OCI-LY1 (cell line): ENCODE measurements around the gene SLC5A1.

ENCODE experiments used
- H2AFZ ChIP-seq: fragments of 200-600 bp; sonication (generic), shearing (Covaris generic); 2 replicates; pipeline ENCODE4 v1.6.0; 2014; ENCODE audit warnings: antibody characterized with exemption, mild to moderate bottlenecking, low read length
- H3F3A ChIP-seq: fragments of 200-600 bp; sonication (generic), shearing (Covaris generic); 2 replicates; pipeline ENCODE4 v1.6.0; 2014; ENCODE audit warnings: mild to moderate bottlenecking, antibody characterized with exemption, low read length, moderate library complexity; ENCODE audit not compliant: insufficient read depth
- H3K27ac ChIP-seq: fragments of 200-600 bp; sonication (generic); 2 replicates; pipeline ENCODE4 v1.5.1; 2014; ENCODE audit warnings: low read length, mixed run types, mild to moderate bottlenecking, low read depth; ENCODE audit not compliant: poor library complexity, severe bottlenecking
- H3K27me3 ChIP-seq: fragments of 200-600 bp; sonication (generic); 2 replicates; pipeline ENCODE4 v1.6.0; 2014; ENCODE audit warnings: antibody characterized with exemption, mild to moderate bottlenecking, low read length, moderate library complexity; ENCODE audit not compliant: insufficient read depth
- H3K36me3 ChIP-seq: fragments of 200-600 bp; sonication (generic); 2 replicates; pipeline ENCODE4 v1.6.1; 2014; ENCODE audit warnings: mild to moderate bottlenecking, antibody characterized with exemption, low read length, moderate library complexity, mixed read lengths; ENCODE audit not compliant: insufficient read depth
- H3K4me1 ChIP-seq: fragments of 200-600 bp; sonication (generic); 2 replicates; pipeline ENCODE4 v1.5.1; 2014; ENCODE audit warnings: mild to moderate bottlenecking, low read length, moderate library complexity; ENCODE audit not compliant: insufficient read depth, severe bottlenecking
- H3K4me2 ChIP-seq: fragments of 200-600 bp; sonication (generic), shearing (Covaris generic); 2 replicates; pipeline ENCODE4 v1.6.1; 2014; ENCODE audit warnings: low read length
- H3K4me3 ChIP-seq: fragments of 200-600 bp; sonication (generic); 2 replicates; pipeline ENCODE4 v1.5.1; 2014; ENCODE audit warnings: low read length, low read depth, mild to moderate bottlenecking, mixed read lengths; ENCODE audit not compliant: poor library complexity, severe bottlenecking
- H3K79me2 ChIP-seq: fragments of 200-600 bp; shearing (Covaris generic); 2 replicates; pipeline ENCODE4 v1.6.1; 2016; ENCODE audit warnings: mixed run types, low read length, mixed read lengths; ENCODE audit not compliant: insufficient read depth
- H3K9ac ChIP-seq: fragments of 200-600 bp; sonication (generic), shearing (Covaris generic); 2 replicates; pipeline ENCODE4 v1.6.1; 2014; ENCODE audit warnings: mild to moderate bottlenecking, low read length, mixed read lengths
- H3K9me2 ChIP-seq: fragments of 200-600 bp; sonication (generic), shearing (Covaris generic); 2 replicates; pipeline ENCODE4 v1.6.1; 2014; ENCODE audit warnings: low read depth, mild to moderate bottlenecking, low read length, mixed read lengths
- H3K9me3 ChIP-seq: fragments of 200-600 bp; shearing (Covaris generic); 2 replicates; pipeline ENCODE4 v1.6.1; 2014; ENCODE audit warnings: low read length, mixed read lengths
- H4K20me1 ChIP-seq: fragments of 200-600 bp; sonication (generic), shearing (Covaris generic); 2 replicates; pipeline ENCODE4 v1.6.0; 2016; ENCODE audit warnings: mild to moderate bottlenecking, low read length; ENCODE audit not compliant: insufficient read depth
- EZH2 ChIP-seq: fragments of 200-600 bp; sonication (generic), shearing (Covaris generic); IDR thresholded peaks from 2 replicates; pipeline ENCODE4 v1.8.0; 2017; ENCODE audit warnings: borderline replicate concordance, mixed run types, mild to moderate bottlenecking, antibody characterized with exemption, low read length, moderate library complexity, mixed read lengths
- TF ChIP-seq, protein P1 (sequence below): fragments of 200-600 bp; sonication (generic), shearing (Covaris generic); IDR thresholded peaks from 2 replicates; pipeline ENCODE4 v1.5.1; 2017; ENCODE audit warnings: mild to moderate bottlenecking, antibody characterized with exemption, low read length, moderate library complexity, mixed read lengths

Gene SLC5A1

GRCh38 chr22:32082331-32082730 is 39.3 kb downstream of the SLC5A1 start:
- Histone ChIP-seq H3K9ac (no peak overlapping the region), H3K36me3 (no peaks in the 10 kb centered on the region), H2AFZ (no peak overlapping the region), H3K27ac (no peak overlapping the region), H3K9me3 (no peaks in the 10 kb centered on the region), H3K4me3 (no peak overlapping the region), H3K79me2 (no peaks in the 10 kb centered on the region), H4K20me1 (no peaks in the 10 kb centered on the region), H3K27me3 (0 out of 2 replicates have a peak, but pooled peaks cover 4% of the 10 kb centered on the region), H3K4me2 (no peak overlapping the region), H3K9me2 (no peaks in the 10 kb centered on the region), H3K4me1 (no peaks in the 10 kb centered on the region), H3F3A (no peaks in the 10 kb centered on the region)
- TF ChIP-seq EZH2: no peak
- TF ChIP-seq, protein P1, sequence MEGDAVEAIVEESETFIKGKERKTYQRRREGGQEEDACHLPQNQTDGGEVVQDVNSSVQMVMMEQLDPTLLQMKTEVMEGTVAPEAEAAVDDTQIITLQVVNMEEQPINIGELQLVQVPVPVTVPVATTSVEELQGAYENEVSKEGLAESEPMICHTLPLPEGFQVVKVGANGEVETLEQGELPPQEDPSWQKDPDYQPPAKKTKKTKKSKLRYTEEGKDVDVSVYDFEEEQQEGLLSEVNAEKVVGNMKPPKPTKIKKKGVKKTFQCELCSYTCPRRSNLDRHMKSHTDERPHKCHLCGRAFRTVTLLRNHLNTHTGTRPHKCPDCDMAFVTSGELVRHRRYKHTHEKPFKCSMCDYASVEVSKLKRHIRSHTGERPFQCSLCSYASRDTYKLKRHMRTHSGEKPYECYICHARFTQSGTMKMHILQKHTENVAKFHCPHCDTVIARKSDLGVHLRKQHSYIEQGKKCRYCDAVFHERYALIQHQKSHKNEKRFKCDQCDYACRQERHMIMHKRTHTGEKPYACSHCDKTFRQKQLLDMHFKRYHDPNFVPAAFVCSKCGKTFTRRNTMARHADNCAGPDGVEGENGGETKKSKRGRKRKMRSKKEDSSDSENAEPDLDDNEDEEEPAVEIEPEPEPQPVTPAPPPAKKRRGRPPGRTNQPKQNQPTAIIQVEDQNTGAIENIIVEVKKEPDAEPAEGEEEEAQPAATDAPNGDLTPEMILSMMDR: no peak

DNA sequence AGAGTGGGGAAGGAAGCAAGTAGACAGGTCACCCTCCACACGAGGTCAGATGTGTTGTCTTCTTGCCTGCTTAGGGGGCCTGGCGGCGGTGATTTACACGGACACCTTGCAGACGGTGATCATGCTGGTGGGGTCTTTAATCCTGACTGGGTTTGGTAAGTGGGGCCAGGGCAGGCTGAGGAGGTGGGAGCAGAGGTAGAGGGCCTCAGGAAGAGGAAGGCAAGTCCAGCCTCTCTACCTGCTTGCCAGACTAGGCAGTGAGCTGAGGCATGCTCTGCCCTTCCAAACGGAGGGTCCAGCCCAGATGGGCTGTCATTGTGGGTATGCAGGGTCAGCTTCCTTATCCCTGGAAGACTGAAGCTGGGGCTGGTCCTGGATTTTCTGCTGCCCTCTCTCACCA is 39.9 kb downstream of the SLC5A1 start:
- H3K4me3 ChIP-seq: no peak overlapping the region
- H3K79me2 ChIP-seq: no peaks in the 10 kb centered on the region
- no peak overlapping the region for H2AFZ ChIP-seq
- no peak overlapping the region for H3K4me2 ChIP-seq
- no peaks in the 10 kb centered on the region for H4K20me1 ChIP-seq
- H3F3A ChIP-seq: no peaks in the 10 kb centered on the region
- H3K9me3 ChIP-seq: no peaks in the 10 kb centered on the region
- no peak overlapping the region for H3K27ac ChIP-seq
- H3K9me2 ChIP-seq: no peaks in the 10 kb centered on the region
- H3K36me3 ChIP-seq: no peaks in the 10 kb centered on the region
- no peak overlapping the region for H3K9ac ChIP-seq
- H3K4me1 ChIP-seq: no peaks in the 10 kb centered on the region
- no peak for TF ChIP-seq EZH2
- TF ChIP-seq, protein P1: no peak
- H3K27me3 ChIP-seq: 0 out of 2 replicates have a peak, but pooled peaks cover 4% of the 10 kb centered on the region

DNA sequence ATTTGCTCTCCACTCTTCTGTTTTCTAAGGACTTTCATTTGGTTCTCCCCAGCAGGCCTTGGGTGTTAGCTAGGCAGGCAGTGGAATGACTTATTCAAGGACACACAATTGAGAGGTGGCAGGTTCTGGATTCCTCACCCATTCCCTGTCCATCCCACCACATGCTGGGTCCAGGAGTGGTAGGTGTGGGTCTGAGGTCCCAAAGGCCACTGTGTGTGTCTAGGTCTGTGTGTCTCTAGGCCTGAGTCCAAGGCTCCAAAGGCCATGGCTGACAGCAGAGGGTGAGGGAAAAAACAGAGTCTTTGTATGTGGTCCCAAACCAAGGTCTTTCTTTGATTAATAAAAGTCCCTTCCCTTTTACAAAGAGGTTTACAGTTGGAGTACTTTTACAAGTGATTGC is 40.8 kb downstream of the SLC5A1 start:
- Histone ChIP-seq H3K36me3 (no peaks in the 10 kb centered on the region), H3K9me2 (no peaks in the 10 kb centered on the region), H3K4me3 (no peak overlapping the region), H3F3A (no peaks in the 10 kb centered on the region), H3K4me1 (no peaks in the 10 kb centered on the region), H3K27me3 (0 out of 2 replicates have a peak, but pooled peaks cover 4% of the 10 kb centered on the region), H3K4me2 (no peak overlapping the region), H3K9me3 (no peaks in the 10 kb centered on the region), H2AFZ (no peak overlapping the region), H3K27ac (no peak overlapping the region), H3K9ac (no peak overlapping the region), H4K20me1 (no peaks in the 10 kb centered on the region), H3K79me2 (no peaks in the 10 kb centered on the region)
- TF ChIP-seq EZH2: no peak
- TF ChIP-seq, protein P1: no peak
